Fibroblast of lung (primary cell): ENCODE data around the gene SLC22A14. TPM values are rescaled to one million over a fixed set of nuclear protein-coding genes. Genes with fewer than 3 reads are reported as not detected.
"Not testable (repeated sequence)": the region's sequence is repeated elsewhere in the genome, so short reads cannot be mapped to it uniquely, and the experiment has no call there.

Experiments used
- DNase-seq, 2 donors: peaks; one replicate each; pipeline versions ENCODE4 v3.0.0 to v3.0.0-alpha.2; 2010; ENCODE audit warnings: low read depth in 2 of 2
- H2AFZ ChIP-seq: 2 replicates; pipeline ENCODE4 v1.5.1; 2012; ENCODE audit warnings: low read length, control low read depth, inconsistent platforms
- H3K27ac ChIP-seq: 2 replicates; pipeline ENCODE4 v1.5.1; 2011; ENCODE audit warnings: low read length, control low read depth; ENCODE audit not compliant: insufficient read depth
- H3K27me3 ChIP-seq: 2 replicates; pipeline ENCODE4 v1.5.1; 2011; ENCODE audit warnings: mild to moderate bottlenecking, low read length; ENCODE audit not compliant: control insufficient read depth, insufficient read depth
- H3K36me3 ChIP-seq: 2 replicates; pipeline ENCODE4 v1.5.1; 2011; ENCODE audit warnings: low read length; ENCODE audit not compliant: control insufficient read depth, insufficient read depth
- H3K4me1 ChIP-seq: 2 replicates; pipeline ENCODE4 v1.5.1; 2011; ENCODE audit warnings: low read length; ENCODE audit not compliant: control insufficient read depth, insufficient read depth; ENCODE audit errors: extremely low read depth
- H3K4me2 ChIP-seq: 2 replicates; pipeline ENCODE4 v1.5.1; 2011; ENCODE audit warnings: low read length, control low read depth; ENCODE audit not compliant: insufficient read depth; ENCODE audit errors: extremely low read depth
- H3K4me3 ChIP-seq, 4 experiments: fragments of 200-600 bp in 1 of 4; sonication (generic) in 1 of 4; replicated peaks in 1 of 4; 2 replicates each; pipeline ENCODE4 v1.5.1; 2011 to 2016; ENCODE audit warnings: low read length in 4 of 4, low read depth in 3 of 4, mild to moderate bottlenecking in 3 of 4, control low read depth in 2 of 4, inconsistent platforms in 1 of 4, mixed read lengths in 1 of 4; ENCODE audit not compliant: insufficient read depth in 1 of 4; ENCODE audit errors: control extremely low read depth in 1 of 4
- H3K79me2 ChIP-seq: 2 replicates; pipeline ENCODE4 v1.5.1; 2012; ENCODE audit warnings: mild to moderate bottlenecking, low read length, inconsistent platforms; ENCODE audit not compliant: control insufficient read depth, insufficient read depth
- H3K9ac ChIP-seq: 2 replicates; pipeline ENCODE4 v1.5.1; 2011; ENCODE audit warnings: mild to moderate bottlenecking, low read length, control low read depth; ENCODE audit not compliant: insufficient read depth
- H3K9me3 ChIP-seq: 2 replicates; pipeline ENCODE4 v1.5.1; 2012; ENCODE audit warnings: low read depth, low read length; ENCODE audit not compliant: control insufficient read depth, insufficient read depth
- H4K20me1 ChIP-seq: 2 replicates; pipeline ENCODE4 v1.5.1; 2011; ENCODE audit warnings: low read length; ENCODE audit not compliant: control insufficient read depth, insufficient read depth; ENCODE audit errors: extremely low read depth
- CTCF ChIP-seq, 2 donors: IDR thresholded peaks in 1 of 2; conservative IDR thresholded peaks in 1 of 2; 1 replicate in 1 of 2; 2 replicates in 1 of 2; pipeline ENCODE4 v1.5.1; 2011 to 2012; ENCODE audit warnings: low read length in 2 of 2, control low read depth in 1 of 2, inconsistent platforms in 1 of 2, low read depth in 1 of 2, mild to moderate bottlenecking in 1 of 2
- EZH2 ChIP-seq: IDR thresholded peaks from 2 replicates; pipeline ENCODE4 v1.5.1; 2012; ENCODE audit warnings: low read length, control low read depth, mild to moderate bottlenecking; ENCODE audit errors: missing control alignments
- polyA plus RNA-seq, 2 donors: library from polyadenylated mRNA; depleted of rRNA in 1 of 2; stranded (reverse) in 1 of 2; unstranded in 1 of 2; fragments of >200 nt; gene quantifications; 2 replicates each; pipeline ENCODE4 v1.2.1, GENCODE V29; 2011 to 2012; ENCODE audit warnings: missing spikeins in 1 of 2
- total RNA-seq: library from RNA; depleted of rRNA; stranded (reverse); fragments of >200 nt; gene quantifications from 2 replicates; pipeline ENCODE4 v1.2.1, GENCODE V29; 2014

The SLC22A14 gene
- total and polyA plus RNA-seq, 2 donors (not counting 1 experiment from before 2014, with no cell fraction given), result 0.17 TPM; not detected in 1

- H3K4me2 ChIP-seq, result no peak overlapping the region
- no peak overlapping the region for H3K9ac ChIP-seq
- H4K20me1 ChIP-seq, result no peaks in the 10 kb centered on the region
- H2AFZ ChIP-seq, result no peak overlapping the region
- H3K9me3 ChIP-seq, result no peaks in the 10 kb centered on the region
- TF ChIP-seq EZH2 (no peak), CTCF (conservative IDR thresholded peaks at IDR 0.05 in 1 of 2, IDR thresholded peaks at IDR 0.05 in 1 of 2; ENCODE audit: low read depth in 1 of 2, low read length in 2 of 2) (no peak)
- peak in 1 of 2 donors; percentile 34 for DNase-seq
- no peak overlapping the region for H3K4me3 ChIP-seq
- H3K27ac ChIP-seq, result no peak overlapping the region
- no peaks in the 10 kb centered on the region for H3K79me2 ChIP-seq
- no peaks in the 10 kb centered on the region for H3K36me3 ChIP-seq
- H3K4me1 ChIP-seq, result peaks cover 3% of the 10 kb centered on the region
- H3K27me3 ChIP-seq, result no peaks in the 10 kb centered on the region
Observed at GRCh38 chr3:38284756-38285150, 2.7 kb downstream of the SLC22A14 start.

GRCh38 chr3:38289286-38290217 lies 7.5 kb downstream of the SLC22A14 start:
- H3K4me1 ChIP-seq, H3K9ac ChIP-seq, DNase-seq, H3K4me3 ChIP-seq, H3K9me3 ChIP-seq, H3K4me2 ChIP-seq, H3K27ac ChIP-seq, H3K79me2 ChIP-seq, H3K36me3 ChIP-seq, H3K27me3 ChIP-seq, H4K20me1 ChIP-seq, H2AFZ ChIP-seq: not testable (repeated sequence)

- H3K4me1 ChIP-seq, H2AFZ ChIP-seq, H3K4me3 ChIP-seq, H3K9me3 ChIP-seq, H3K36me3 ChIP-seq, H4K20me1 ChIP-seq, H3K79me2 ChIP-seq, H3K9ac ChIP-seq, H3K4me2 ChIP-seq, H3K27me3 ChIP-seq, DNase-seq, H3K27ac ChIP-seq: not testable (repeated sequence)
Observed at GRCh38 chr3:38297053-38297452, 15.0 kb downstream of the SLC22A14 start.

- Histone ChIP-seq H3K4me2 (no peak overlapping the region), H3K9ac (no peak overlapping the region), H3K79me2 (no peaks in the 10 kb centered on the region), H3K27ac (no peak overlapping the region), H3K9me3 (no peaks in the 10 kb centered on the region), H3K4me1 (no peaks in the 10 kb centered on the region), H3K27me3 (peaks cover 3% of the 10 kb centered on the region), H2AFZ (no peak overlapping the region), H3K36me3 (no peaks in the 10 kb centered on the region), H4K20me1 (no peaks in the 10 kb centered on the region), H3K4me3 (no peak overlapping the region)
- TF ChIP-seq CTCF (conservative IDR thresholded peaks at IDR 0.05 in 1 of 2, IDR thresholded peaks at IDR 0.05 in 1 of 2; ENCODE audit: low read depth in 1 of 2, low read length in 2 of 2) (no peak), EZH2 (no peak)
- DNase-seq, result no peak
Observed at GRCh38 chr3:38297537-38297936, 15.4 kb downstream of the SLC22A14 start.
